Measurements from ENCODE around the gene PNPLA2. TPM values are rescaled to one million over a fixed set of nuclear protein-coding genes. Genes with fewer than 3 reads are reported as not detected.

The PNPLA2 gene
- polyA plus RNA-seq, 3 donors = 26.8 to 321 (median 35.0) TPM

- no peaks in the 10 kb centered on the region for H3K9me3 ChIP-seq (replicated peaks in 1 of 2; ENCODE audit: control insufficient read depth in 1 of 2, insufficient read depth in 1 of 2, low read length in 2 of 2)
- H3K4me3 Mint-ChIP-seq = peak overlapping the region; percentile 76 to 83
- H3K27ac ChIP-seq (ENCODE audit: low read depth in 1 of 2, low read length in 2 of 2) = no peak overlapping the region
- H2AFZ ChIP-seq (ENCODE audit: insufficient read depth, low read depth, low read length, poor library complexity, severe bottlenecking) = peak overlapping the region; percentile 87
- intact Hi-C loops (cut with micrococcal nuclease) = no loop called here
- H3K9me3 Mint-ChIP-seq = peaks cover 0 to 3% (median 0%) of the 10 kb centered on the region in 7 donors
- no peaks in the 10 kb centered on the region for H3K27me3 ChIP-seq (ENCODE audit: control insufficient read depth in 2 of 2, insufficient read depth in 2 of 2, low read length in 2 of 2)
- peak overlapping the region; percentile 89 for H3K4me2 ChIP-seq (replicated peaks; ENCODE audit: extremely low read depth, low read length, poor library complexity, severe bottlenecking)
- H3K4me3 ChIP-seq (replicated peaks in 1 of 3; ENCODE audit: low read depth in 2 of 3, low read length in 3 of 3) = peak overlapping the region in 1 of 3 experiments; percentile 80
- H3K36me3 Mint-ChIP-seq = peaks cover 3 to 22% of the 10 kb centered on the region in 2 donors
- H3K4me1 Mint-ChIP-seq = peaks cover 30% of the 10 kb centered on the region
- H3K9ac ChIP-seq (ENCODE audit: insufficient read depth, low read length, poor library complexity, severe bottlenecking) = peak overlapping the region; percentile 67
- H3K27ac Mint-ChIP-seq = no peak overlapping the region
- WGBS (ENCODE audit: insufficient coverage) = 66% methylated on average over 25 of the region's 26 CpGs
- H3K4me1 ChIP-seq (ENCODE audit: control insufficient read depth in 1 of 2, insufficient read depth in 2 of 2, low read length in 2 of 2) = peaks cover 27 to 29% of the 10 kb centered on the region in 2 donors
- H4K20me1 ChIP-seq (ENCODE audit: insufficient read depth, low read length) = peaks cover 11% of the 10 kb centered on the region
- no peak for TF ChIP-seq CTCF (IDR thresholded peaks at IDR 0.05)
- DNase-seq = no peak
- peaks cover 14 to 15% of the 10 kb centered on the region in 2 donors for H3K36me3 ChIP-seq (replicated peaks in 1 of 2; ENCODE audit: control insufficient read depth in 1 of 2, insufficient read depth in 2 of 2, low read length in 2 of 2)
- peaks cover 0 to 5% (median 2%) of the 10 kb centered on the region in 3 donors for H3K27me3 Mint-ChIP-seq (ENCODE audit: low read depth in 3 of 3)
- H3K79me2 ChIP-seq (ENCODE audit: insufficient read depth, low read length) = peaks cover 25% of the 10 kb centered on the region
These were observed 14.7 kb upstream of the PNPLA2 start for GRCh38 chr11:803770-804598.

- no peak for TF ChIP-seq CTCF (IDR thresholded peaks at IDR 0.05)
- Mint-ChIP-seq H3K36me3 (peaks cover 3 to 22% of the 10 kb centered on the region in 2 donors), H3K9me3 (peaks cover 0 to 3% (median 0%) of the 10 kb centered on the region in 7 donors), H3K4me1 (peaks cover 30% of the 10 kb centered on the region), H3K4me3 (peak overlapping the region; percentile 76 to 83), H3K27me3 (ENCODE audit: low read depth in 3 of 3) (peaks cover 0 to 5% (median 2%) of the 10 kb centered on the region in 3 donors), H3K27ac (no peak overlapping the region)
- peaks cover 11% of the 10 kb centered on the region for H4K20me1 ChIP-seq (ENCODE audit: insufficient read depth, low read length)
- no peaks in the 10 kb centered on the region for H3K27me3 ChIP-seq (ENCODE audit: control insufficient read depth in 2 of 2, insufficient read depth in 2 of 2, low read length in 2 of 2)
- H3K27ac ChIP-seq (ENCODE audit: low read depth in 1 of 2, low read length in 2 of 2) = no peak overlapping the region
- peaks cover 28% of the 10 kb centered on the region for H3K79me2 ChIP-seq (ENCODE audit: insufficient read depth, low read length)
- peak overlapping the region; percentile 89 for H3K4me2 ChIP-seq (replicated peaks; ENCODE audit: extremely low read depth, low read length, poor library complexity, severe bottlenecking)
- intact Hi-C loops (cut with micrococcal nuclease) = no loop called here
- 9% methylated on average over 12 of the region's 18 CpGs for WGBS (ENCODE audit: insufficient coverage)
- peaks cover 29 to 32% of the 10 kb centered on the region in 2 donors for H3K4me1 ChIP-seq (ENCODE audit: control insufficient read depth in 1 of 2, insufficient read depth in 2 of 2, low read length in 2 of 2)
- H3K9me3 ChIP-seq (replicated peaks in 1 of 2; ENCODE audit: control insufficient read depth in 1 of 2, insufficient read depth in 1 of 2, low read length in 2 of 2) = no peaks in the 10 kb centered on the region
- peak overlapping the region; percentile 67 for H3K9ac ChIP-seq (ENCODE audit: insufficient read depth, low read length, poor library complexity, severe bottlenecking)
- H3K36me3 ChIP-seq (replicated peaks in 1 of 2; ENCODE audit: control insufficient read depth in 1 of 2, insufficient read depth in 2 of 2, low read length in 2 of 2) = peaks cover 13 to 15% of the 10 kb centered on the region in 2 donors
- H3K4me3 ChIP-seq (replicated peaks in 1 of 3; ENCODE audit: low read depth in 2 of 3, low read length in 3 of 3) = peak overlapping the region; percentile 39 to 80 (median 48)
- peak overlapping the region; percentile 87 for H2AFZ ChIP-seq (ENCODE audit: insufficient read depth, low read depth, low read length, poor library complexity, severe bottlenecking)
- no peak for DNase-seq
These were observed 14.1 kb upstream of the PNPLA2 start for GRCh38 chr11:804599-804964.
